Upper lobe of left lung (tissue), 4 donors: Measurements from ENCODE around the gene CELSR1.

ENCODE experiments used
- CTCF ChIP-seq, 6 experiments: fragments of 450-650 bp in 4 of 6; fragments of 200-600 bp in 2 of 6; sonication (generic) in 2 of 6; IDR thresholded peaks; one replicate each; pipeline ENCODE4 v1.5.1; 2016 to 2019; ENCODE audit warnings: antibody characterized with exemption in 6 of 6
- EP300 ChIP-seq, 4 donors: sonication (generic); formaldehyde crosslinking; IDR thresholded peaks; one replicate each; pipeline ENCODE4 v1.5.1; 2017; ENCODE audit warnings: antibody characterized with exemption in 4 of 4, control low read depth in 2 of 4

- no peak for TF ChIP-seq CTCF (IDR thresholded peaks at IDR 0.05)
- TF ChIP-seq EP300 (IDR thresholded peaks at IDR 0.05), result no peak
These were observed 70.4 kb downstream of the CELSR1 start for GRCh38 chr22:46467006-46467405.
